ENCODE measurements around the gene CDK5RAP1.

DNA sequence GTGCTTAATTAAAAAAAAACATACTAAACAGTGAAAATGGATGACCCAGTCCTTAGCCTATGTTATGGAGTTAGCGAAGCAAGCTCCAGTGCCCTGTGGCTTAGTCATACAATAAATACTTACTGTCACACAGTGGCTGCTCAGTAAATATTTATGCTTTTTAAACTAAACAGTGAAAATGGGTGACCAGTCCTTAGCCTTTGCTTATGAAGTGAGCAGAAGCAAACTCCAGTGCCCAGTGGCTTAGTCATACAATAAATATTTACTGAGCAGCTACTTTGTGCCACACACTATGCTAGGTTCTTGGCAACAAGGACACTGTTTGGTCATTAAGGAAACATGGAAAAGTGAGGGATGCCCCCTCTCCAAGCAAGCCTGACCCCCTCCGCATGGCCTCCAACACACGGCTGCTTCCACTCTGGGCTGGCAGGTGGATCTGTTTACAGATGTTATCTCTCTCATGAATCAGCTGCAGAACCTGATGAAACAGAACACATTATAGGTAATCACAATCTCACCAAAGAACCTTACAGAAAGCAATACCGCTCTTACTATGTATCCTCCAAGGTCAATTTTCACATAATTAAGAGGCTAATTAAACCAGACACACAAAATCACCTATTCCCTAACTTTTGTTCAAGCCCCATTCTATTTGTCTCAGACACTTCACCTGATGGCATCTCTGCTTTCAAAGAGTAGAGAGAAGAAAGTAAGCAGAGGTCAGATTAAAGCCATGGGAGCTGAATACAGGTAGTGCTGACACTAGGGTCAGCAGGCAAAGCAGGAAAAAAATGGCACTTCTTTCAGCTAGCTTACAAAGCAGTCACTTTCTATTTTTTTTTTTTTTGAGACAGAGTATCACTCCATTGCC, 27.3 kb downstream of the CDK5RAP1 start:
- TF ChIP-seq, protein P1, sequence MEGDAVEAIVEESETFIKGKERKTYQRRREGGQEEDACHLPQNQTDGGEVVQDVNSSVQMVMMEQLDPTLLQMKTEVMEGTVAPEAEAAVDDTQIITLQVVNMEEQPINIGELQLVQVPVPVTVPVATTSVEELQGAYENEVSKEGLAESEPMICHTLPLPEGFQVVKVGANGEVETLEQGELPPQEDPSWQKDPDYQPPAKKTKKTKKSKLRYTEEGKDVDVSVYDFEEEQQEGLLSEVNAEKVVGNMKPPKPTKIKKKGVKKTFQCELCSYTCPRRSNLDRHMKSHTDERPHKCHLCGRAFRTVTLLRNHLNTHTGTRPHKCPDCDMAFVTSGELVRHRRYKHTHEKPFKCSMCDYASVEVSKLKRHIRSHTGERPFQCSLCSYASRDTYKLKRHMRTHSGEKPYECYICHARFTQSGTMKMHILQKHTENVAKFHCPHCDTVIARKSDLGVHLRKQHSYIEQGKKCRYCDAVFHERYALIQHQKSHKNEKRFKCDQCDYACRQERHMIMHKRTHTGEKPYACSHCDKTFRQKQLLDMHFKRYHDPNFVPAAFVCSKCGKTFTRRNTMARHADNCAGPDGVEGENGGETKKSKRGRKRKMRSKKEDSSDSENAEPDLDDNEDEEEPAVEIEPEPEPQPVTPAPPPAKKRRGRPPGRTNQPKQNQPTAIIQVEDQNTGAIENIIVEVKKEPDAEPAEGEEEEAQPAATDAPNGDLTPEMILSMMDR (IDR thresholded peaks at IDR 0.05; ENCODE audit: low read depth, low read length), result no peak
- TF ChIP-seq POLR2A (IDR thresholded peaks at IDR 0.05; ENCODE audit: extremely low read depth, insufficient read length) (no peak), MYC (IDR thresholded peaks at IDR 0.05; ENCODE audit: low read depth, low read length) (no peak)
- TF ChIP-seq, protein P2, sequence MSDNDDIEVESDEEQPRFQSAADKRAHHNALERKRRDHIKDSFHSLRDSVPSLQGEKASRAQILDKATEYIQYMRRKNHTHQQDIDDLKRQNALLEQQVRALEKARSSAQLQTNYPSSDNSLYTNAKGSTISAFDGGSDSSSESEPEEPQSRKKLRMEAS (IDR thresholded peaks at IDR 0.05; ENCODE audit: low read depth, low read length), result no peak
